GM12878 (cell line): ENCODE data around the gene MRPL23. TPM values are rescaled to one million over a fixed set of nuclear protein-coding genes. Genes with fewer than 3 reads are reported as not detected.

Experiments used
- CEBPZ ChIP-seq: fragments of 150-350 bp; IDR thresholded peaks from 2 replicates; pipeline ENCODE4 v1.6.1; 2016; ENCODE audit warnings: low read depth, low read length
- ELK1 ChIP-seq: IDR thresholded peaks from 2 replicates; pipeline ENCODE4 v1.6.1; 2012; ENCODE audit warnings: low read depth, low read length, improper control_type of control experiment
- ETV6 ChIP-seq, 2 experiments: fragments of 450-650 bp in 1 of 2; IDR thresholded peaks in 1 of 2; conservative IDR thresholded peaks in 1 of 2; 2 replicates each; pipeline ENCODE4 v1.6.1; 2014; ENCODE audit warnings: antibody characterized with exemption in 1 of 2, borderline replicate concordance in 1 of 2, low read depth in 1 of 2, mild to moderate bottlenecking in 1 of 2, moderate library complexity in 1 of 2
- HSF1 ChIP-seq: fragments of 150-350 bp; IDR thresholded peaks from 2 replicates; pipeline ENCODE4 v1.6.1; 2014; ENCODE audit warnings: mild to moderate bottlenecking, low read depth, low read length
- POLR2A ChIP-seq: IDR thresholded peaks from 2 replicates; pipeline ENCODE4 v1.6.1; 2011; ENCODE audit warnings: low read depth, mild to moderate bottlenecking, low read length
- SKIL ChIP-seq: fragments of 450-650 bp; IDR thresholded peaks from 2 replicates; pipeline ENCODE4 v1.6.1; 2017; ENCODE audit warnings: mild to moderate bottlenecking, low read depth, inconsistent platforms; ENCODE audit not compliant: poor library complexity, severe bottlenecking
- polyA plus RNA-seq, 11 experiments: library from polyadenylated mRNA; depleted of rRNA in 4 of 11; unstranded in 6 of 11; stranded (reverse) in 5 of 11; fragments of >200 nt; fragmentation: Nextera tagmentation in 4 of 11; fragmentation: Illumina TruSeq in 1 of 11; extraction: Ambion mirVana in 4 of 11; extraction: Trizol in 1 of 11; gene quantifications; 1 replicate in 1 of 11; 2 replicates in 10 of 11; pipeline versions ENCODE4 v1.2.1 to v1.2.3, GENCODE V29; 2011 to 2016; ENCODE audit warnings: inconsistent platforms in 2 of 11, missing spikeins in 2 of 11, low read depth in 1 of 11
- total RNA-seq, 4 experiments: library from RNA; depleted of rRNA in 3 of 4; stranded (reverse); fragments of >200 nt in 3 of 4; fragmentation: Illumina TruSeq in 1 of 4; extraction: Trizol in 1 of 4; gene quantifications; 2 replicates each; pipeline versions ENCODE4 v1.2.1 to v1.2.3, GENCODE V29; 2013 to 2021

The MRPL23 gene
- total and polyA plus RNA-seq, 10 of the 15 experiments (the other 5 are each of a cell fraction or from before 2014, with no cell fraction given), result 1.6 to 207 (median 126) TPM

GRCh38 chr11:1928891-1929541 is 18.1 kb upstream of the MRPL23 start (continued):
- TF ChIP-seq CEBPZ, result no peak
- no peak for TF ChIP-seq ETV6 (conservative IDR thresholded peaks at IDR 0.05 in 1 of 2, IDR thresholded peaks at IDR 0.05 in 1 of 2; ENCODE audit: borderline replicate concordance in 1 of 2, low read depth in 1 of 2)
- TF ChIP-seq HSF1, result no peak
- no peak for TF ChIP-seq ELK1
- no peak for TF ChIP-seq POLR2A
- no peak for TF ChIP-seq SKIL
